HG02610 (cell line): Measurements from ENCODE around the gene PSMG4.
"Not testable (repeated sequence)": the region's sequence is repeated elsewhere in the genome, so short reads cannot be mapped to it uniquely, and the experiment has no call there.

Experiments
- ATAC-seq: cut with Tn5 transposase; IDR thresholded peaks from one replicate; pipeline ENCODE4 v1.9.1; 2021; ENCODE audit warnings: mild to moderate bottlenecking, moderate library complexity; ENCODE audit not compliant: unreplicated experiment

Gene PSMG4

DNA sequence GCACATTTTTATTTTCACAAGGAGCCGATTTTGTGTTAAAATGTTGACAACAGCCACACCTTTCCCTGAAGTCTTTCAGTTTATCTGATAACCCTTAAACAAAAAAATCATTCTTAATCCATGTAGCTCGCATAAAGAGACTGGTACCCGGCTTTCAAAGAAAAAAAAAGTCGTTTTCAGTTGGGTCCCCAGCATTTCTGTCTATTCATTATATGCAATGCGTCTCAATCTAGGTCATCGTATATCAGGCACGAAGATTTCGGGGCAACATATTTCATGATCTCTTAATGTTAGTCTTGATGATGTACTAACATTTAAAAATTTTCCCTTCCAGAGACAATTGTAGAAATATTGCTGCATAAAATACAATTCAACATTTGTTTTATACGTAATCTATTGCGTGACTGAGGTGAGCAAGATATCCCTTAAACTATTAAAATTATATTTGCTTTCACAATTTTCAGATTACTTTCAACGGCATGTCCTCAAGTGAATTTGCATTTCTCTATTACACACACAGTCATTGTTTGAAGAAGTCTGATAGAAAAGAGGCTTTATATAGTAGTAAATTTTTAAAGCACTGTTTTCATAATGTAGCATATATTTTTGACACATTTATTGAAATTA is 28.4 kb upstream of the PSMG4 start:
- ATAC-seq: no peak

DNA sequence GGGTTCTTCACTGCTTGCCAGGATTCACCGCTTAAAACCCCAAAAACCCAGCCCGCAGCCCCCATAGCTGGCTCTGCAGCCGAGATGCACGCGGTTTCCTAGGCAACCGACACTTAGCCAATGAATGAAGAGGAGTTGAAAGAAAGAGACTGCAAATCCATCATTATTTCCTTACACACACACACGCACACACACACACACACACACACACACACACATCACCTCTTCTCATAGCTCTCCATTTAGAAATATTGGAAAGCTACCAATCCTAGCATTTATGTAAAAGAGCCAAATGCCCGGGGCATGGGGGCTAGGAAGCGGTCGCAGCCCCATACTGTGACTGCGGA is 27.9 kb upstream of the PSMG4 start:
- ATAC-seq: no peak

DNA sequence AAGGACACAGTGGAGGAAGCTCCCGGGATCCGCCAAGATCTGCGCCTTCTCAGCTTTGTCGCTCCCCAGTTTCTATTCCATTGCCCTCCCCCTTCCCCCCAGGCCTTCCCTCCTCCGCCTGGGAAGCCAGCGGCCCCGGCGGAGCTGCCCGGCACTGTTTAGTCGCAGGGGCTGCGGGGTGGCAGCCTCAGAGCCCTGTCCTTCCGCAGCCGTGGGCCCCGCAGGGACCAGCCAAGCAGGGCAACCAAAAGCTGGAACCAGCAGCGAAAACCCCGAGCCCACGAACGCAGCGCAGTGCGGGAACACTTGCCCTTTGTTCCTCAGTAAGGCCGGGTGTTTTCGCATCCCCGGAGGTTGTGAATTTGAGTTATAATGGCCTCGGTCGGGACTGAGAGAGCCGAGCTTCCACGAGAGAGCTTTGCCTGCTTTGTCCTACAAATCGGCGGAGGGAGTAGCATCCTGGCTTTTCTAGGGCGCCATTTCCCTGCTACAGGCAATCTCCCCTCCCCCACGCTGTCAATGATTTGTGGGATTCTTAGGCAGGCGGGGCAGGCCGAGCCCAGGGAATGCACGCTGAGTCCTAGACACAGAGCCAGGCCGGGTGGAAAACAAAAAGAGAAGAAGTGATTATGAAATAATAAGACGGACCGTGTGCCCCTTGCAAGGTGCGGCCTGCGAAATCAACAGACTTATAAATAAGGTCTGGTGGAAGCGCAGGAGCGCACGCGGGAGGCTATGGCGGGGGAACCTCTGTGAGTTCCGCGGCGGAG is 27.3 kb upstream of the PSMG4 start:
- ATAC-seq: no peak

DNA sequence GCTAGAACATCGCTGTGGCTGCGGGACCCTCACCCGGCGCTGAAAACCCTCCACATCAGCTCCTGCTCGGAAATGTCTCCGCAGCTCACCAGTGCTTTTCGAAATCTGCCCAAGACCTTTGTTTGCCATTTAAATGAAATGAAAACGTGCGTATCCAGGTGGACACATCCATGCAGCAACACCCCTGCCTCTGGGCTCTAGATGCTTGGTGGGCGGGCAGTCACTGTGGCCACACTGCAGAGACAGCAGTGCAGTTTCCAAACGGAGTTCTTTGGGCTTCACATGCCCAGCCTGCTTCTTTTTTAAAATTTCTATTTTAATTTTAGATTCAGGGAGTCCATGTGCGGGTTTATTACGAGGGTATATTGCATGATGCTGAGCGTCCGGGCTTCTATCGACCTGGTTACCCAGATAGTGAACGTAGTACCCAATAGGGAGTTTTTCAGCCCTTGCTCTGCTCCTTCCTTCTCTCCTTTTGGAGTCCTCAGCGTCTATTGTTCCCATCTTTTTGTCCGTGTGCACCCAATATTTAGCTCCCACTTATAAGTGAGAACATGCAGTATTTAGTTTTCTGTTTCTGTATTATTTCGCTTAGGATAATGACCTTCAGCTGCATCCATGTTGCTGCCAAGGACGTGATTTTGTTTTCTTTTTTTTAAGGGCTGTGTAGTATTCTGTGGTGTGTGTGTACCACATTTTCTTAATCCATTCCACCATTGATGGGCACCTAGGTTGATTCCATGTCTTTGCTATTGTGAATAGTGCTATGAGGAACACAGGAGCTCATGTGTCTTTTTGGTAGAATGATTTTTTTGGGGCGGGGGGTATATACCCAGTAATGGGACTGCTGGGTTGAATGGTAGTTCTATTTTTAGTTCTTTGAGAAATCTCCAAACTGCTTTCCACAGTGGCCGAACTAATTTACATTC is 26.5 kb upstream of the PSMG4 start:
- ATAC-seq: no peak

DNA sequence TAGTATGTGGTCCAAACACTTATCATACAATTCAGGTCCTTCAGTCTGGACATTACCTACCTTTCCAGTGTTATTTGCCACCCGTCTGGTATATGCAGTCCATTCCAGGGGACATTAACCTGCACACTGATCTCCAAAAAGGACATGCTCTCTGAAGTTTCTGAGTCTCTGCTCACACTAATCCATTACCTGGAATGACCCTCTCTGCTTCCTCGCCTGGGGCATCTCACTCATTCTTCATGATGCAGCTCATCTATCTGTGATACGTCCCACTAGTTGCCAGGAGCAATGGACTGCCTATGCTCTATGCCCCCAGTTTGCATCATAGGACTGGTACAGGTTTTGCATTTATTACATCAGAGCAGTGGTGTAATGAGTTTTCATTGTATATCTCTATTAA is 25.4 kb upstream of the PSMG4 start:
- ATAC-seq: no peak

DNA sequence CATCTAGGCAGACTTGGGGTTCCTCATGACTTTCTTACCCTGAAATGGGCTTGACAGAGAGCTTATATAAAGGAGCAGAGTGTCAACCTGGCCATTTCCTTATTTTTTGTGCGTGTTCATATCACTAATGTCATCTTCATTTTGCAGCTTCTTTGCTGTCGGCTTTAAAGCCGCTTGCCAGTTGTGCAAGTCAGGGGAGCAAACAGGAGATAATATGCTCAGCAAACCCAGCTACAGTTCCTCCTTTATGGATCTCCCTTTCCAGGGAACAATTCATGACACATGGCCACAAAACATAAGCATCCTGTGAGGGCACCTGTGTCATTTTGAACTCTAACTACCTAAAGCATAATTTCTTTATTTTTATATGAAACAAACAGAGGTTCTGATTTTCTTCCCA is 24.8 kb upstream of the PSMG4 start:
- ATAC-seq: no peak

DNA sequence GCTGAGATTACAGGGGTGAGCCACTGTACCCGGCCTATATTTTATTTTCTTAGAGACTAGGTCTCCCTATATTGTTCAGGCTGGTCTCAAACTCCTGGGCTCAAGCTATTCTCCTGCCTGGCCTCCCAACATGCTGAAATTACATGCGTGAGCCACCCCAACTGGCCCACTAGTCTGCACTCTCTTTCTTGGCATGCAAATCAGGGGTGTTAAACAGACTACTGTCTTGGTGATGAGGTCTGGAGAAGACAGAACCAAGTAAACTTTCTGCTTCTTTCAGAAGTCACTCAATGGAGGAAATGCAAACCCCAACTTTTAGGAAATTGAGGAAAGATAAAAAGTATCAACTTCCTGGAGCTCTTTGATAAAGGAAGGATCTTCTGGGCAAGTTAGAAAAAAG is 23.3 kb upstream of the PSMG4 start:
- ATAC-seq: no peak

DNA sequence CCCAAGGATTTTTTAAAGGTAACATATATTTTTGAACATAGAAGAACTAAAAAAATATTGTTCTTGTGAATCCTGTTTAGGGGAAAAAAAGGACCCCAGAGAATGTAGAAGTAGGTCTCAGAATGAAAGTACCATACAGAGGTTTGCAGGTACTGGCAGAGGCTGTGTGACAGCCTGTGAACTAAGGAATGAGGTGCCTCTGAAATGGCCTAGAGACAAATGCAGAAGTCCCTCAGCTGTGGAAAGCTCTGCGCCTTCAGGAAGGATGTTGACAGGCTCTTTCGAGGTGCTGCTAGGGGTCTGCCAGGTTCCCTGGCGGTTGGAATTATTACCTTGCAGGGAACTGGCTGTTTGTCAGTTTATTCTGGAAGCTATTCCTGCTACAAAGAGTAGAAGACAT is 22.7 kb upstream of the PSMG4 start:
- peak; percentile 52 for ATAC-seq

DNA sequence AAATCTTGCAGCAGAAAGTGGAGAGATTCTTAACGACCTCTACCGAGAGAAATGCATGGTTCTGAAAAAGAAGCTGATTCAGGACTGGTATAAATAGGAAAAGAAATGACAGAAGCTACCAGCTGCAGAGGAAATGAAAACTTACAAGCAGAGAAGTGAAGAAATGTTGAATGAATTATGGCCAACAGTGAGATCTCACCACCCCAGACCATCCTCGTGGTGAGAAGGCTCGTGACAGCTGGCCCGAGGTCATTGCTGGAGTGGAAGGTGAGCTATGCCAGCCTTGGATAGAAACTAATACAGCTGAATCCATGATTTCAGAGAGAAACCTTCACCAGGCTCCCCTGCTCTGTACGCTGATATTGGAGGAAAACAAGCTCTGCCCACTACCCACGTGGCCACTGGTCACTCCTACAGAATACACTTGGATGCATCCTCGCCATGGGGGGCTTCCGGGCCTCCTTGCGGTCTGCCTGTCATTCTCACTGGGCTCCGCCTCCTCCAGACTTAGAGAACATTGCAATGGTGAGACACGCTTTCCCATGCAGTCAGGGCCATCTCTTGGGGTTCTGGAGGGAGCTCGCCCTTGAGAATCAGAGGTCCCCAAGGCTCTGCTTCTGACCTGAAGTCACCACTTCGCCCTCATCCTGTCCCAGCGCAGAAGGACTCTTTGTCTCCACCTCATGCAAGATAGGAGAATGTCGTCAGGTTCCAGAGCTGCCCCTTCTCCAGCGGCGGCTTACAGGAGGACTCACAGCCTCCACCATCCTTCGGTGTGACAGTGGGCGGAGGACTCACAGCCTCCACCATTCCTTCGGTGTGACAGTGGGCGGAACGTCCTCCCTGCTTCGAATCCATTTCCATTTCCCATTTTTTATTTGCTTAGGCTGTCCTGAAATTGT is 20.7 kb upstream of the PSMG4 start:
- ATAC-seq: no peak

DNA sequence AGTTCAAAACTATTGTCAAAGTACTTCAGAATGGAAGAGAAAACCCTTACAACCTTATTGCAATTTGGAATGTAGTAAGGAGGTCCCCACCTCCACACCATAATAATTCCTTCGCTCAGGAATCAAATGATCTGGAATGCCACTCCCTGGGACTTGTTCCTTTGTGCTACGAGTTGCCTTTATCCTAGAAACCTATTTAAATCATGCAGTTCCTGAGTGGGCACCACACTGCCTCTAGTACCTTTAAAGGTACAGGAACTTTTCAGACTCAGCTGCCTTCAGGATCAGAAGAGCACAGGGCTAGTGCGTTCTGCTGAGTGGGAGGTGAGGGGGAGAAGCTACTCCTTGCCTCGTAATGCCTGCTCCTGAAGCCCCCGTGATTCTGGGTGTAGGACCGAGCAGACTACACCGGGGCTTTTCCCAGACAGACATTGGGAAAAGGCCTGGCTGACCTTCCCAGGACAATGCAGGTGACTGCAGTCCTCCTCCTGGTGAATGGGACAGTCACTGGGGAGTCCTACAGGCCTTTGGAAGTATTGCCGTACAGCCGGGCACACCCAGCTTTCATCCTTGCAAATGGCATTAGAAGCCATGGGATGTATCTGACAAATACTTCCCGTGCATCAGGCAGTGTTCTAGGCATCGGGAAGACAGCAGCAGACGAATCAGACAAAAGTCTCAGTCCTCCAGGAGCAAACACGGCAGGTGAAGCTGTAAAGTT is 19.5 kb upstream of the PSMG4 start:
- no peak for ATAC-seq

DNA sequence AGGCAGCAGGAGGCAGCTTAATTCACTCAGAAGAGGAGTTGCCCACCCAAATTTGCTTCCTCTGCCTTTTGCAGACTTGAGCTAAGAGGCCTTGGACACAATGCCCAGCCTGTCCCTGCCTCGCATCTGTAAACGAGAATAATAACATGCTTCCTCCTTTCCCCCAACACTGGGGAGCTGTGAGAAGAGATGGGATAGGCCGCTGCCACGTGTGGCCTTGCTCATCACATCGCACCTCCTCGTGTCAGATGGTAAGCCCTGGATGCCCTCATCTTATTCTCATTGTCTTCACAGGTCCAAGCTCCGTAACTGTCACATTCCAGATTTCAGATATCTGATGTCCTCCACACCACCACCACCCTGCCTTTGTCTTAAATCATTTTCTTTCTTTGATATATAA is 18.2 kb upstream of the PSMG4 start:
- ATAC-seq: no peak

DNA sequence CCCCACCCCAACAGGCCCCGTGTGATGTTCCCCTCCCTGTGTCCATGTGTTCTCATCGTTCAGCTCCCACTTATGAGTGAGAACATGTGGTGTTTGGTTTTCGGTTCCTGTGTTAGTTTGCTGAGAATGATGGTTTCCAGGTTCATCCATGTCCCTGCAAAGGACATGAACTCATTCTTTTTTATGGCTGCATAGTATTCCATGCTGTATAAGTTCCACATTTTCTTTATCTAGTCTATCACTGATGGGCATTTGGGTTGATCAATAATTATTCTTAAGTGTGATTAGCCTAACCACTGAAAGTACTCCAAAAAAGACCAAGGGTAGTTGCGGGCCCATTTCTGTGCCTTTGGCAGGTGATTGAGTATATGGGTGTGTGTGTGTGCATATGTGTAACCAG is 17.0 kb upstream of the PSMG4 start:
- ATAC-seq: not testable (repeated sequence)

DNA sequence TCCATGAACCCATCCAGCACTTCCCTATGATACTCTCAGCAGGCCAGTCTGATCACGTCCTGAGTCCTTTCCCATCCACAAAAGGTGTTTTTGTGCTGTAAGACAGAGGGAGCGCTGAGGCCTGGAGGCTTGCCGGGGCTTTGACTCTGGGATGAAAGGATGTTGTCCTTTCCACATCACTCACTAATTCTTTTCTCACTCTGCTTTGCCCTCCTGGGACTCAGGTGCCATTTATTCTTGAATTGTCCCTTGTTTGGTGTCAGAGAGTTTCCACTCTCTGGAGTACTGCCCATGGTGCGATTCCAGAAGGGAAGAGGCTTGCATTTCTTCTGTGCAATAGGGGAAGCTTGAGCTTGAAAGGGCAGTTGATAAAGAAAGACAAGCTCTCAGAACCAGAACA is 16.0 kb upstream of the PSMG4 start:
- ATAC-seq: no peak

DNA sequence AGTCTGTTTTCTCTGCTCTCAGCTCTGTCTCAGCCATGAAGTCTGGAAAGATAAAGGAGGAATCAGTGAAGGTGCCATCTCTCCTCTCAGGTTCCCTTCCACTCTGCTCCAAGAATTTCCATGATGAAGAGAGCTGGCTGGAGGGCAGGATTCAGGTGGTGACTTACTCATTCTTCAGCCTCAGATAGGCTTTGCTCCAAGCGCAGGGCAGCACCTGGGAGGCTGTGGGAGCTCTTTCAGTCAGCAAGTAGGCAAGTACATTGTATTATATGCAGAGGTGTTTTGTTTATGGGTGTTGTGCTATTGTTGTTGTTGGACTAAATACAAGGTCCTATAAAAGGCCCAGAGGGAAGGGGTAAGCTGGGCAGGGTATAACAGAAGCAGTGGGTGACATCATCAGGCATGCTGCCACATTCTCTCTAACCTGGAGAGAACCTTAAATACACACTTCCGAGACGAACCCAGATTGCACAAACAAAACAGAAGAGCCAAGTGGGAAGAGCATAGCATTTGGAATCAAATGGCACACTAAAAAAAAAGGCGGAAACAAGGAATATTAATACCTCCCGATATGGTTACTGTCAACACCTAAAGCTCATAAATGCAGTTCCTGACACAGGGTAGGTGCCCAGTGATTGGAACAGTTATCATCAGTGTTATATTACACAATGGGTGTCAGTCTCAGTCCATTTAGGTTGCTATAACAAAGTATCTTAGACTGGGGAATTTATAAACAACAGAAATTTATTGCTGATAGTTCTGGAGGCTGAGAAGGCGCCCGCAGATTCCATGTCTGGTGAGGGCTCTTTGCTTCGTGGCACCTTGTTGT is 14.5 kb upstream of the PSMG4 start:
- ATAC-seq: no peak

DNA sequence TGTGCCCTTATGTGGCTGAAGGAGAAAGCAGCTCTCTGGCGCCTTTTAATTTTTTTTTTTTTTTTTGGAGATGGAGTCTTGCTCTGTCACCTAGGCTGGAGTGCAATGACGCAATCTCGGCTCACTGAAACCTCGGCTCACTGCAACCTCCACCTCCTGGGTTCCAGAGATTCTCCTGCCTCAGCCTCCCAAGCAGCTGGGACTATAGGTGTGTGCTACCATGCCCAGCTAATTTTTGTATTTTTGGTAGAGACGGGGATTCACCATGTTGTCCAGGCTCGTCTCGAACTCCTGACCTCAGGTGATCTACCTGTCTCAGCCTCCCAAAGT is 13.9 kb upstream of the PSMG4 start:
- ATAC-seq: not testable (repeated sequence)

DNA sequence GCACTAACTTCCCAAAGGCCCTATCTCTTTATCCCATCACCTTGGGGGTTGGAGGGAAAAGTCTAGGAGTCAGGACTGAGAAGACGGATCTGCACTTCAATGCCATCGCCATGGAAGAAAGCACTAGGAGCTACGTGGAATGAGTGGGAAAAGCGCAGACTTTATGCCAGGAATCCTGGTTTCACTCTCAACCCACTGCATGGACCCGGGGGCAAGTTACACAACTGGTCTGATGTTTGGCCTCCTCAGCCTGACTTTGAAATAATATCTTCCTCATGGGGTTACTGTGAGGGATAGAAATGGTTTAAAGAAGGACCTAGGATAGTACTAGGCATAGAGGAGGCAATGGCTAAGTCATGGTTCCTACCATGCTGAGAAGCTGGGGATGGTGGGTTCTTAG is 13.5 kb upstream of the PSMG4 start:
- ATAC-seq: no peak

DNA sequence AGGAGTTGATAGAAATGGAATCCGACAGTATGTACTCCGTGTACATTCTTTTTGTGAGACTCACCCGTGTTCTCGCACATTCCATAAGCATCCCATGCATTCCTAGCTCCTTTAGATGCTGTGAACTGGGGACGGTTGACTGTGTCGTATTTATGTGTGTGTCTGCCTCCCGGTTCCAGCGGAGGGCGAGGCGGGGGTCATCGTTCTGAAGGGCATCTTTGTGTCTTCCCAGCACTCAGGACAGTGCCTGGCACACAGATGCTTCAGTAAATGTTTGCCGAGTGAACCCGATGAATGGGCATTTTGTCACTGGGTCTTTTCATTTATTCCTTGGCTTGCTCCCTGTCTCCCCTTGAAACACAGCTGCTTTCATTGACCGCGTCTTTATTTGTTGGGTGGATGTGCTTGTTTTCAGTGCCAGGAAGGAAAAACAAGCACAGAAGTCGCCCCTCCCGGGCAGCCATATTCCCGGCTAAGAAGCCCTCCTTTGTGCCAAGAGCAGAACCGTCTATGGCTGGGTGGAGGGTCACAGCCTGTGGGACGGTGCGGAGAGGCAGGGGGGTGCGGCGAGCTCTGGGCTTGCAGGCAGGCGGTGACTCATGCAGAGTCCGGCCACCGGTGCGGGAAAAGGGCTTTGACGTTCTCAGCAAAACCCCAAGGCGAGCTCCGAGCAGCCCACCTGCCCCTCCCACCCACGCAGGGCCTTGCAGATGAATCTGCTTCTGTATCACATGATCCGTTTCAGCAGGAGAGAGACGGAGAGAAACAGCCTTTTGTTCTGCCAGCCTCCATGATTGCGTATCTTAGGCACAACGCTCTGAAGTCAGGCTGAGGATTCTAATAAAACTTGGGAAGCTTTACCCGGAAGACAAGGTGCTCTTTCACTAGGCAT is 11.2 kb upstream of the PSMG4 start:
- no peak for ATAC-seq

DNA sequence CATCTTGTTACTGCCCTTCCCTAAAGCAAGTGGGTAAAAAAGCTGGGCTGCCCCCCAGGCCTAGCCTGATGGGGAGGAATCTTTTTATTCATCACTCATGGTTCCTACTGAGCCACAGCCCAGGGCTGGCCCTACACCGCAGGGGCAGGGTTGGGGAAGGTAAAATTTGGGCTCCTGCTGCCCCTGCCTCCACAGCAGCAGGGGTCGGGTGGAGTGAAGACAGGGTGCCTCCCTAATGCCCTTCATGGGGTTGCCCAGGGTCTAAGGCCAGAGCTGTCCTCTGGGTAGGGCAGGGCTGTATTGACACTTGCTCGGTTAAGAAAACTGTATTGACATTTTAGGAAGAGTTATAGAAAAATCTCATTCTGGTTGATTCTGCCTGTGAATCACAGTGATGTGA is 8.9 kb upstream of the PSMG4 start:
- no peak for ATAC-seq
